HepG2 (cell line): ENCODE results near the gene MXRA8. TPM values are rescaled to one million over a fixed set of nuclear protein-coding genes. Genes with fewer than 3 reads are reported as not detected.

ENCODE experiments used
- CREM ChIP-seq, 2 experiments: sonication (generic) in 1 of 2; formaldehyde crosslinking in 1 of 2; IDR thresholded peaks; 2 replicates each; pipeline versions ENCODE4 v1.4.0 to v1.6.1; 2016 to 2020; ENCODE audit warnings: antibody characterized with exemption in 1 of 2, mild to moderate bottlenecking in 1 of 2, missing genetic modification reagents in 1 of 2
- GATAD1 ChIP-seq: IDR thresholded peaks from 2 replicates; pipeline ENCODE4 v1.6.1; 2016; ENCODE audit warnings: missing genetic modification reagents, missing compliant biosample characterization
- HMGXB3 ChIP-seq: sonication (generic); formaldehyde crosslinking; IDR thresholded peaks from 2 replicates; pipeline ENCODE4 v1.4.0; 2020; ENCODE audit warnings: missing genetic modification reagents, borderline replicate concordance
- MBD4 ChIP-seq: IDR thresholded peaks from 2 replicates; pipeline ENCODE4 v1.6.1; 2012; ENCODE audit warnings: low read length, inconsistent platforms, borderline replicate concordance
- MBNL3 ChIP-seq: fragments of 250-450 bp; sonication (Bioruptor Pico); conservative IDR thresholded peaks from 2 replicates; pipeline ENCODE4 v1.8.0; 2022; ENCODE audit warnings: mild to moderate bottlenecking, inconsistent platforms
- NFRKB ChIP-seq: fragments of 450-650 bp; IDR thresholded peaks from 2 replicates; pipeline ENCODE4 v1.6.1; 2017
- NR2F1 ChIP-seq, 2 experiments: fragments of 450-650 bp in 1 of 2; formaldehyde crosslinking in 1 of 2; IDR thresholded peaks; 2 replicates each; pipeline versions ENCODE4 v1.5.0 to v1.6.1; 2016 to 2020; ENCODE audit warnings: mild to moderate bottlenecking in 1 of 2, missing compliant biosample characterization in 1 of 2, missing genetic modification reagents in 1 of 2, moderate library complexity in 1 of 2
- SMAD3 ChIP-seq: sonication (generic); formaldehyde crosslinking; IDR thresholded peaks from 2 replicates; pipeline ENCODE4 v1.4.0; 2020; ENCODE audit warnings: missing genetic modification reagents
- SOX6 ChIP-seq, 2 experiments: fragments of 450-650 bp in 1 of 2; sonication (generic) in 1 of 2; formaldehyde crosslinking in 1 of 2; IDR thresholded peaks; 2 replicates each; pipeline versions ENCODE4 v1.4.0 to v1.6.1; 2017 to 2020; ENCODE audit warnings: antibody characterized with exemption in 1 of 2, mild to moderate bottlenecking in 1 of 2, missing genetic modification reagents in 1 of 2
- TAF15 ChIP-seq: fragments of 200-400 bp; formaldehyde crosslinking; IDR thresholded peaks from one replicate; pipeline ENCODE4 v1.6.1; 2018; ENCODE audit warnings: mild to moderate bottlenecking, low read depth, low read length; ENCODE audit not compliant: poor library complexity, severe bottlenecking
- ZFYVE20 ChIP-seq: sonication (generic); formaldehyde crosslinking; IDR thresholded peaks from 2 replicates; pipeline ENCODE4 v1.8.0; 2023; ENCODE audit warnings: low read depth, mild to moderate bottlenecking, moderate library complexity, missing genetic modification reagents, borderline replicate concordance
- ZNF335 ChIP-seq: sonication (generic); formaldehyde crosslinking; IDR thresholded peaks from 2 replicates; pipeline ENCODE4 v1.4.0; 2020; ENCODE audit warnings: missing genetic modification reagents
- ZNF746 ChIP-seq: sonication (generic); formaldehyde crosslinking; IDR thresholded peaks from 2 replicates; pipeline ENCODE4 v1.8.0; 2022; ENCODE audit warnings: mild to moderate bottlenecking, missing genetic modification reagents
- polyA plus RNA-seq, 8 experiments: library from polyadenylated mRNA; depleted of rRNA in 3 of 8; stranded (reverse) in 7 of 8; unstranded in 1 of 8; fragments of >200 nt; fragmentation: Illumina TruSeq in 4 of 8; extraction: Trizol in 4 of 8; gene quantifications; 2 replicates each; pipeline versions ENCODE4 v1.2.1 to v1.2.3, GENCODE V29; 2011 to 2016; ENCODE audit warnings: low read depth in 4 of 8, missing spikeins in 1 of 8, mixed read lengths in 1 of 8; ENCODE audit not compliant: insufficient read depth in 1 of 8
- total RNA-seq, 5 experiments: library from RNA; depleted of rRNA; stranded (reverse); fragments of >200 nt; fragmentation: Illumina TruSeq; extraction: Trizol; gene quantifications; 2 replicates each; pipeline ENCODE4 v1.2.3, GENCODE V29; 2016; ENCODE audit warnings: low read depth in 1 of 5
- TF ChIP-seq, protein P1 (sequence below), 2 experiments: fragments of 450-650 bp in 1 of 2; sonication (generic) in 1 of 2; formaldehyde crosslinking in 1 of 2; IDR thresholded peaks; 2 replicates each; pipeline versions ENCODE4 v1.6.1 to v1.8.0; 2016 to 2022; ENCODE audit warnings: antibody characterized with exemption in 1 of 2, mild to moderate bottlenecking in 1 of 2, missing genetic modification reagents in 1 of 2

The MXRA8 gene
- total and polyA plus RNA-seq, 2 of the 13 experiments (the other 11 are each of a cell fraction or from before 2014, with no cell fraction given), result 19.8 to 44.8 TPM

GRCh38 chr1:1406821-1407635 lies 48.7 kb upstream of the MXRA8 start, which contains the start of gene MRPL20 (continued):
- TF ChIP-seq HMGXB3 (CRISPR knock-in tag) (peak; percentile 68; the same call in 1 of the 2 replicates), SOX6 (IDR thresholded peaks at IDR 0.05) (no peak), SOX6 (CRISPR knock-in tag; IDR thresholded peaks at IDR 0.05) (peak; percentile 72), MBNL3 (CRISPR knock-in tag) (no peak), ZNF746 (CRISPR knock-in tag) (0 out of 2 replicates have a peak, but pooled peaks have one; percentile 50), ZNF335 (peak; percentile 93), NFRKB (no peak), NR2F1 (CRISPR knock-in tag; IDR thresholded peaks at IDR 0.05) (peak; percentile 16 to 65; a peak in 2 of 4 replicates), SMAD3 (CRISPR knock-in tag) (peak; percentile 88; the same call in 1 of the 2 replicates), TAF15 (no peak), ZFYVE20 (CRISPR knock-in tag) (0 out of 2 replicates have a peak, but pooled peaks have one; percentile 74), MBD4 (no peak), CREM (IDR thresholded peaks at IDR 0.05) (peak; percentile 88), CREM (CRISPR knock-in tag; IDR thresholded peaks at IDR 0.05) (0 out of 2 replicates have a peak, but pooled peaks have one; percentile 12), GATAD1 (CRISPR knock-in tag) (peak; percentile 99)
- TF ChIP-seq, protein P1, sequence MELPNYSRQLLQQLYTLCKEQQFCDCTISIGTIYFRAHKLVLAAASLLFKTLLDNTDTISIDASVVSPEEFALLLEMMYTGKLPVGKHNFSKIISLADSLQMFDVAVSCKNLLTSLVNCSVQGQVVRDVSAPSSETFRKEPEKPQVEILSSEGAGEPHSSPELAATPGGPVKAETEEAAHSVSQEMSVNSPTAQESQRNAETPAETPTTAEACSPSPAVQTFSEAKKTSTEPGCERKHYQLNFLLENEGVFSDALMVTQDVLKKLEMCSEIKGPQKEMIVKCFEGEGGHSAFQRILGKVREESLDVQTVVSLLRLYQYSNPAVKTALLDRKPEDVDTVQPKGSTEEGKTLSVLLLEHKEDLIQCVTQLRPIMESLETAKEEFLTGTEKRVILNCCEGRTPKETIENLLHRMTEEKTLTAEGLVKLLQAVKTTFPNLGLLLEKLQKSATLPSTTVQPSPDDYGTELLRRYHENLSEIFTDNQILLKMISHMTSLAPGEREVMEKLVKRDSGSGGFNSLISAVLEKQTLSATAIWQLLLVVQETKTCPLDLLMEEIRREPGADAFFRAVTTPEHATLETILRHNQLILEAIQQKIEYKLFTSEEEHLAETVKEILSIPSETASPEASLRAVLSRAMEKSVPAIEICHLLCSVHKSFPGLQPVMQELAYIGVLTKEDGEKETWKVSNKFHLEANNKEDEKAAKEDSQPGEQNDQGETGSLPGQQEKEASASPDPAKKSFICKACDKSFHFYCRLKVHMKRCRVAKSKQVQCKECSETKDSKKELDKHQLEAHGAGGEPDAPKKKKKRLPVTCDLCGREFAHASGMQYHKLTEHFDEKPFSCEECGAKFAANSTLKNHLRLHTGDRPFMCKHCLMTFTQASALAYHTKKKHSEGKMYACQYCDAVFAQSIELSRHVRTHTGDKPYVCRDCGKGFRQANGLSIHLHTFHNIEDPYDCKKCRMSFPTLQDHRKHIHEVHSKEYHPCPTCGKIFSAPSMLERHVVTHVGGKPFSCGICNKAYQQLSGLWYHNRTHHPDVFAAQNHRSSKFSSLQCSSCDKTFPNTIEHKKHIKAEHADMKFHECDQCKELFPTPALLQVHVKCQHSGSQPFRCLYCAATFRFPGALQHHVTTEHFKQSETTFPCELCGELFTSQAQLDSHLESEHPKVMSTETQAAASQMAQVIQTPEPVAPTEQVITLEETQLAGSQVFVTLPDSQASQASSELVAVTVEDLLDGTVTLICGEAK (IDR thresholded peaks at IDR 0.05), result peak; percentile 91
- TF ChIP-seq, protein P1 (CRISPR knock-in tag; IDR thresholded peaks at IDR 0.05), result peak; percentile 75; the same call in 1 of the 2 replicates
